Activated CD4-positive, alpha-beta T cell treated with anti-CD3 and anti-CD28 coated beads, Interleukin-2, amount 50 U/mL, for 16 hours (primary cell): Measurements from ENCODE around the gene PCDHB10.
A peak's percentile ranks its signal among the peaks of the same experiment; 100 is the strongest.
"Not testable (repeated sequence)": the region's sequence is repeated elsewhere in the genome, so short reads cannot be mapped to it uniquely, and the experiment has no call there.

Source experiments
- DNase-seq: peaks from one replicate; pipeline ENCODE4 v3.0.0-alpha.2; 2020

Gene PCDHB10

DNA sequence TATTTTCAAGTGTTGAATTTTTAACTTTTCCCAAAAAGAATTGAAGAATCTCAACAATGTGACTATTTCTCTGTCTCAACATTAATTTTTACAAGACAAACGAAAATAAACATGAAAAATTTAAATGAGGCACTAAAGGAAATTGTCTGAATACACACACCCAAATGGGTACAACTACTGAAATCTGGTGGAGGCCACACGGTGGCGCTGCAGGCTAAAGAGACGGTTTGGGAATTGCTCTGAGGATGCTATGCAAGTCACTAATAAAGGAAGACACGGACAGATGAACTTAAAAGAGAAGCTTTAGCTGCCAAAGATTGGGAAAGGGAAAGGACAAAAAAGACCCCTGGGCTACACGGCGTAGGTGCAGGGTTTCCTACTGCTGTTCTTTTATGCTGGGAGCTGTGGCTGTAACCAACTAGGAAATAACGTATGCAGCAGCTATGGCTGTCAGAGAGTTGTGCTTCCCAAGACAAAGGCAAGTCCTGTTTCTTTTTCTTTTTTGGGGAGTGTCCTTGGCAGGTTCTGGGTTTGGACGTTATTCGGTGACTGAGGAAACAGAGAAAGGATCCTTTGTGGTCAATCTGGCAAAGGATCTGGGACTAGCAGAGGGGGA lies at the start of gene PCDHB10:
Gene PCDHB10 (plus strand): TSS at position 244 of the 616 bp plus-strand sequence. CDS start 200 bp downstream, at position 444.
- DNase-seq: peak; percentile 9

DNA sequence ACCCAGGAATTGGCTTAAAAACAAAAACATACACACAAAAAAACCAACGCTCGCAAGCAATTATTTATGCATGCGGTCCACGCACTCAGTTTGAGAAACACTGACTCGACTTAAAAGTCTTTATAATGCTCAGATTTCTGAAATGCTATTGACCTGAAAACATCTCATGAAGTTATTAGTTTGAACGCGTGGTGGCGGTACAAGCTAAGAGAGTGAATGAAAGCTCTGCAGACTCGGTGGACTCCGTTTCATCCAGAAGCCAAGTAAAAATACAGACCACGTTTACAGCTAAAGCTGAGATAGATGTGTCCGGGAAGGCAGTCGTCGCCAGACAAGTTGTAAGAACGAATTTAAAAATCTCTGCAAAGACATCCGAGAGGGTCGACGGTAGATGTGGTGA lies 42.3 kb upstream of the PCDHB10 start, which contains the start of gene PCDHB6:
Gene PCDHB6 (plus strand): TSS at position 246 of the 400 bp plus-strand sequence. CDS start 201 bp downstream, outside the sequence.
- peak; percentile 8 for DNase-seq

DNA sequence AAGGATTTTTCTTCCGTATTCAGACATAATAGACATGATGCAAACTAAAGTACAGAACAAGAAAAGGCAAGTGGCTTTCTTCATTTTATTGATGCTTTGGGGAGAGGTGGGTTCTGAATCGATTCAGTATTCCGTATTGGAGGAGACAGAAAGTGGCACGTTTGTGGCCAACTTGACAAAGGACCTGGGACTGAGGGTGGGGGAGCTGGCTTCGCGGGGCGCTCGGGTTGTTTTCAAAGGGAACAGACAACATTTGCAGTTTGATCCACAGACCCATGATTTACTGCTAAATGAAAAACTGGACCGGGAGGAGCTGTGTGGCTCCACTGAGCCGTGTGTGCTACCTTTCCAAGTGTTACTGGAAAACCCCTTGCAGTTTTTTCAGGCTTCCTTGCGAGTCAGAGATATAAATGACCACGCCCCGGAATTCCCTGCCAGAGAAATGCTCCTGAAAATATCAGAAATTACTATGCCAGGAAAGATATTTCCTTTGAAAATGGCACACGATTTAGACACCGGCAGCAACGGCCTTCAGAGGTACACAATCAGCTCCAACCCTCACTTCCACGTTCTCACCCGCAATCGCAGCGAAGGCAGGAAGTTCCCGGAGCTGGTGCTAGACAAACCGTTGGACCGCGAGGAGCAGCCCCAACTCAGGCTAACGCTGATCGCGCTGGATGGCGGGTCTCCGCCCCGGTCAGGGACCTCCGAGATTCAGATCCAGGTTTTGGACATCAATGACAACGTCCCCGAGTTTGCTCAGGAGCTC lies 41.7 kb upstream of the PCDHB10 start:
- no peak for DNase-seq

DNA sequence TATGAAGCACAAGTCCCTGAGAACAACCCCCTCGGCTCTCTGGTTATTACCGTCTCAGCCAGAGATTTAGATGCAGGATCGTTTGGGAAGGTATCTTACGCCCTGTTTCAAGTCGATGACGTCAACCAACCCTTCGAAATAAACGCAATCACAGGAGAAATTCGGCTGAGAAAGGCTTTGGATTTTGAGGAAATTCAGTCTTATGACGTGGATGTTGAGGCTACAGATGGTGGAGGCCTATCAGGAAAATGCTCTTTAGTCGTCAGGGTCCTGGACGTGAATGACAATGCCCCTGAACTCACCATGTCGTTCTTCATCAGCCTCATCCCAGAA lies 41.2 kb upstream of the PCDHB10 start:
- DNase-seq: no peak

DNA sequence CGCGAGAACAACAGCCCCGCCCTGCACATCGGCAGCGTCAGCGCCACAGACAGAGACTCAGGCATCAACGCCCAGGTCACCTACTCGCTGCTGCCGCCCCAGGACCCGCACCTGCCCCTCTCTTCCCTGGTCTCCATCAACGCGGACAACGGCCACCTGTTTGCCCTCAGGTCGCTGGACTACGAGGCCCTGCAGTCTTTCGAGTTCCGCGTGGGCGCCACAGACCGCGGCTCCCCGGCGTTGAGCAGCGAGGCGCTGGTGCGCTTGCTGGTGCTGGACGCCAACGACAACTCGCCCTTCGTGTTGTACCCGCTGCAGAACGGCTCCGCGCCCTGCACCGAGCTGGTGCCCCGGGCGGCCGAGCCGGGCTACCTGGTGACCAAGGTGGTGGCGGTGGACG lies 40.5 kb upstream of the PCDHB10 start:
- DNase-seq: not testable (repeated sequence)

DNA sequence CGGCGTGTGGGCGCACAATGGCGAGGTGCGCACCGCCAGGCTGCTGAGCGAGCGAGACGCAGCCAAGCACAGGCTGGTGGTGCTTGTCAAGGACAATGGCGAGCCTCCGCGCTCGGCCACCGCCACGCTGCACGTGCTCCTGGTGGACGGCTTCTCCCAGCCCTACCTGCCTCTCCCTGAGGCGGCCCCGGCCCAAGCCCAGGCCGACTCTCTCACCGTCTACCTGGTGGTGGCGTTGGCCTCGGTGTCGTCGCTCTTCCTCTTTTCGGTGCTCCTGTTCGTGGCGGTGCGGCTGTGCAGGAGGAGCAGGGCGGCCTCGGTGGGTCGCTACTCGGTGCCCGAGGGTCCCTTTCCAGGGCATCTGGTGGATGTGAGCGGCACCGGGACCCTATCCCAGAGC lies 40.1 kb upstream of the PCDHB10 start:
- DNase-seq: not testable (repeated sequence)

DNA sequence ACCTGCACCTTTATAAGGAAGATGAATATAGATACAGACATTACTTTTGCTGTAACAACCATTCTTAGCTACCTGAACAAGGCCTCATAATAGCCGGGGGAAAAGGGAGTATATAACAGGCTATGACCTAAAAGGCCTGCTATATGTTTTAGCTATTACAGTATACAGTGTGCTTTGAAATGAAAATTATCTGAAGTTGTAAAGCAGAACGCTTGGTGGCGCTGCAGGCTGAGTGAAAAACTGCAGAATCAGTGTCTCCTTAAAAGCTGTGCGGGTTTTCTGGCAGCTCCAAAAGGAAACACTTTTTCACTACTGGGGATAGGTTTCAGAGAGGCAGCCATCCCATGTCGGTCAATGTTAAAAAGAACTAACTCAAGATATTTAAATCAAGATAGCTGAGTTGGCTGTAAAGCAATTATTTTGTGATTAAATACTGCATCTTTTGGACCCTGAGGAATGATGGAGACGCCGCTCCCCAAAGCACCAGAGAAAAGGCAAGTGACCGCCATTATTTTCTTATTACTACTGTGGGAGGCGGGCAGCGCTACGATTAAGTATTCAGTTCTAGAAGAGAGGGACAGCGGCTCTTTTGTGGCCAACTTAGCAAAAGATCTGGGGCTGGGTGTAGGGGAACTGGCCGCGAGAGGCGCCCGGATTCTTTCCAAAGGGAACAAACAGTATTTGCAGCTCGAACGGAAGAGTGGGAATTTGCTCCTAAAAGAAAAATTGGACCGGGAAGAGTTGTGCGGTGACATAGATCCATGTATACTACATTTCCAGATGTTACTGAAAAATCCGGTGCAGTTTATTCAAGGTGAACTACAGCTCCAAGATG lies 36.4 kb upstream of the PCDHB10 start:
- DNase-seq: no peak

DNA sequence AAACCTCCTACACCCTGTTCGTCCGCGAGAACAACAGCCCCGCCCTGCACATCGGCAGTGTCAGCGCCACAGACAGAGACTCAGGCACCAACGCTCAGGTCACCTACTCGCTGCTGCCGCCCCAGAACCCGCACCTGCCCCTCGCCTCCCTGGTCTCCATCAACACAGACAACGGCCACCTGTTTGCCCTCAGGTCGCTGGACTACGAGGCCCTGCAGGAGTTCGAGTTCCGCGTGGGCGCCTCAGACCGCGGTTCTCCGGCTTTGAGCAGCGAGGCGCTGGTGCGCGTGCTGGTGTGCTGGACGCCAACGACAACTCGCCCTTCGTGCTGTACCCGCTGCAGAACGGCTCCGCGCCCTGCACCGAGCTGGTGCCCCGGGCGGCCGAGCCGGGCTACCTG lies 34.8 kb upstream of the PCDHB10 start:
- not testable (repeated sequence) for DNase-seq

DNA sequence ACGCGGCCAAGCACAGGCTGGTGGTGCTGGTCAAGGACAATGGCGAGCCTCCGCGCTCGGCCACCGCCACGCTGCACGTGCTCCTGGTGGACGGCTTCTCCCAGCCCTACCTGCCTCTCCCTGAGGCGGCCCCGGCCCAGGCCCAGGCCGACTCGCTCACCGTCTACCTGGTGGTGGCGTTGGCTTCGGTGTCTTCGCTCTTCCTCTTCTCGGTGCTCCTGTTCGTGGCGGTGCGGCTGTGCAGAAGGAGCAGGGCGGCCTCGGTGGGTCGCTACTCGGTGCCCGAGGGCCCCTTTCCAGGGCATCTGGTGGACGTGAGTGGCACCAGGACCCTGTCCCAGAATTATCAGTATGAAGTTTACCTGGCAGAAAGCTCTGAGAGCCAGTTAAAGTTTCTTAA lies 34.3 kb upstream of the PCDHB10 start:
- DNase-seq: not testable (repeated sequence)

DNA sequence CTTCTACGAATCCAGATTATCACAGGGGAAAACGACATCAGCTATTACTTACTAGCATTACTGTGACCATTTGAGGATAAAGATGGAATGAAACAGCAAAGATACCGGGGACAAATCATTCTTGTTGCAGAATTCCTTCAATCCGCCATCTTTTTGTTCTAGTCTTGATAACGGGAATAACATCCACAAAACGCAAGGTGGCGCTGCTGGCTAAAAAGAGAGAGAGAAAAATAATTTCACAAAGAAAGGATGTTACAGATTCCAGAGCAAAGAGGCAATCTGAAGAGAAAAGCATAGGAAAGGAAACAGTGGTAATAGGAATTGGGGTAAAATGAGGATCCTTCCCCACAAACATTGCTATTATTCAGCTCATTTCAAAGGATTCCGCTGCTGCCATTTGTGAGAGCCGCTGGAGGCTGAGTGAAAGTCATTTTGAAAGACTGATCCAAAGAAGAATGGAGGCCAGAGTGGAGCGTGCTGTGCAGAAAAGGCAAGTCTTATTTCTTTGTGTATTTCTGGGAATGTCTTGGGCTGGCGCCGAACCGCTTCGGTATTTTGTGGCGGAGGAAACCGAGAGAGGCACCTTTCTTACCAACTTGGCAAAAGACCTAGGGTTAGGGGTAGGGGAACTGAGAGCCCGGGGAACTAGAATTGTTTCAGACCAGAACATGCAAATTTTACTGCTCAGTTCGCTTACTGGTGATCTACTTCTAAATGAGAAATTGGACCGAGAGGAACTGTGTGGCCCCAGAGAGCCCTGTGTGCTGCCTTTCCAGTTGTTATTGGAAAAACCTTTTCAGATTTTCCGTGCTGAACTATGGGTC lies 19.6 kb upstream of the PCDHB10 start, which contains the start of gene PCDHB7:
Gene PCDHB7 (plus strand): TSS at position 264 of the 824 bp plus-strand sequence. CDS start 192 bp downstream, at position 456.
- no peak for DNase-seq

DNA sequence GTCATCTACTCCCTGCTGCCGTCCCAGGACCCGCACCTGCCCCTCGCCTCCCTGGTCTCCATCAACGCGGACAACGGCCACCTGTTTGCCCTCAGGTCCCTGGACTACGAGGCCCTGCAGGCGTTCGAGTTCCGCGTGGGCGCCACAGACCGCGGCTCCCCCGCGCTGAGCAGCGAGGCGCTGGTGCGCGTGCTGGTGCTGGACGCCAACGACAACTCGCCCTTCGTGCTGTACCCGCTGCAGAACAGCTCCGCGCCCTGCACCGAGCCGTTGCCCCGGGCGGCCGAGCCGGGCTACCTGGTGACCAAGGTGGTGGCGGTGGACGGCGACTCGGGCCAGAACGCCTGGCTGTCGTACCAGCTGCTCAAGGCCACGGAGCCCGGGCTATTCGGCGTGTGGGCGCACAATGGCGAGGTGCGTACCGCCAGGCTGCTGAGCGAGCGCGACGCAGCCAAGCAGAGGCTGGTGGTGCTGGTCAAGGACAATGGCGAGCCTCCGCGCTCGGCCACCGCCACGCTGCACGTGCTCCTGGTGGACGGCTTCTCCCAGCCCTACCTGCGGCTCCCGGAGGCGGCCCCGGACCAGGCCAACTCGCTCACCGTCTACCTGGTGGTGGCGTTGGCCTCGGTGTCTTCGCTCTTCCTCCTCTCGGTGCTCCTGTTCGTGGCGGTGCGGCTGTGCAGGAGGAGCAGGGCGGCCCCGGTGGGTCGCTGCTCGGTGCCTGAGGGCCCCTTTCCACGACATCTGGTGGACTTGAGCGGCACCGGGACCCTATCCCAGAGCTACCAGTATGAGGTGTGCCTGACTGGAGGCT lies 17.7 kb upstream of the PCDHB10 start:
- DNase-seq: not testable (repeated sequence)

DNA sequence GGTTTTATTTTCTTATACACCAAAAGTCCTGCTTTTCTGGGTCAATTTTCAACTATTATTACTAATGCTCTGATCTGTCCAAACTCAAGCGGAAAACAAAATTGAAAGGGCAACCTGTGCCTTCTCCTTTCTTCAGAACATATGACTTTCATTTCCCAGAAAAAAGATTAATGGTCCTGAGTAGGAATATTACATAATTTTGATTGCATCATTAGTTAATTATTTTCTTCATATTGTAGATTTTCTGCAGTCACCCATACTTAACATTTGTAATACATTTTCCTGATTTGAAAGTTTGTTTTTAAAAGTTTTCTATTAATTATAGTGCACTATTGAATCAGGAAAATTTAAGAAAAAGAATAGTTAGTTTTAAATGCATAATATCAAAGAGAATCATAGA lies 16.2 kb upstream of the PCDHB10 start:
- no peak for DNase-seq

DNA sequence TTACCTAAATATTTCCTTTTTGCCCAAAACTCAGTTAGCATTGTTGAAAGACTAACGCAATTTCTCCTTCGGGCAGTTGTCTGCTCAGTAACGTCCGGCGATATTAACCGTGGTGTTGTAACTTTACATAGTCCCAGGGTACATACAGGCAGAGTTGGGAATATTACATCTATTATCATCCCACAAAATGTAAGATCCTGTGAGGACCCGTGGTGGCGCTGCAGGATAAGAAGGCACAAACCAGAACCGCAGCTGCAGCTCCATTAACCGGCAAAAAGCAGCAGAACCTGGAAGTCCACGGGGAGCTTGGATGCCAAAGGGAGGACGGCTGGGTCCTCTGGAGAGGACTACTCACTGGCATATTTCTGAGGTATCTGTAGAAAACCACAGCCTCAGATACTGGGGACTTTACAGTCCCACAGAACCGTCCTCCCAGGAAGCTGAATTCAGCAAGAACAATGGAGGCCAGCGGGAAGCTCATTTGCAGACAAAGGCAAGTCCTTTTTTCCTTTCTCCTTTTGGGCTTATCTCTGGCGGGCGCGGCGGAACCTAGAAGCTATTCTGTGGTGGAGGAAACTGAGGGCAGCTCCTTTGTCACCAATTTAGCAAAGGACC lies 14.5 kb upstream of the PCDHB10 start, which contains the start of gene PCDHB8:
Gene PCDHB8 (plus strand): TSS at position 214 of the 615 bp plus-strand sequence. CDS start 245 bp downstream, at position 459.
- DNase-seq: not testable (repeated sequence)

DNA sequence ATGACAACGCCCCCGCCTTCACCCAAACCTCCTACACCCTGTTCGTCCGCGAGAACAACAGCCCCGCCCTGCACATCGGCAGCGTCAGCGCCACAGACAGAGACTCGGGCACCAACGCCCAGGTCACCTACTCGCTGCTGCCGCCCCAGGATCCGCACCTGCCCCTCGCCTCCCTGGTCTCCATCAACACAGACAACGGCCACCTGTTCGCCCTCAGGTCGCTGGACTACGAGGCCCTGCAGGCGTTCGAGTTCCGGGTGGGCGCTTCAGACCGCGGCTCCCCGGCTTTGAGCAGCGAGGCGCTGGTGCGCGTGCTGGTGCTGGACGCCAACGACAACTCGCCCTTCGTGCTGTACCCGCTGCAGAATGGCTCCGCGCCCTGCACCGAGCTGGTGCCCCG lies 12.8 kb upstream of the PCDHB10 start:
- DNase-seq: not testable (repeated sequence)

DNA sequence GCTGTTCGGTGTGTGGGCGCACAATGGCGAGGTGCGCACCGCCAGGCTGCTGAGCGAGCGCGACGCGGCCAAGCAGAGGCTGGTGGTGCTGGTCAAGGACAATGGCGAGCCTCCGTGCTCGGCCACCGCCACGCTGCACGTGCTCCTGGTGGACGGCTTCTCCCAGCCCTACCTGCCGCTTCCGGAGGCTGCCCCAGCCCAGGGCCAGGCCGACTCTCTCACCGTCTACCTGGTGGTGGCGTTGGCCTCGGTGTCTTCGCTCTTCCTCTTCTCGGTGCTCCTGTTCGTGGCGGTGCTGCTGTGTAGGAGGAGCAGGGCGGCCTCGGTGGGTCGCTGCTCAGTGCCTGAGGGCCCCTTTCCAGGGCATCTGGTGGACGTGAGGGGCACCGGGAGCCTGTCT lies 12.3 kb upstream of the PCDHB10 start:
- not testable (repeated sequence) for DNase-seq

DNA sequence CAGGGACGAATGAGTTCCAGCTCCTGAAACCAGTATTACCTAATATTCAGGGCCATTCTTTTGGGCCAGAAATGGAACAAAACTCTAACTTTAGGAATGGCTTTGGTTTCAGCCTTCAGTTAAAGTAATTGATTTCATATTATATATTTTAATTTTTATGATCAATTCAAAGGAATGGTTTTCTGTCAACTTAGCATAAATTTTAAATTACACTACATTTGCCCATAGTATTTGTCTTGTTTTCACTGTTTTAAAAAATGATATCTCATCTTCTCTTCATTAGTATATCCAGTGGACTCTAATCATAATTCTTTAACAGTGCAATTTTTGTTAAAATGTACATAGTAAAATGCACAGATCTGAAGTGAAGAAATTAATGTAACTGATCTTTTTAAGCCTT lies 11.8 kb upstream of the PCDHB10 start:
- DNase-seq: no peak

DNA sequence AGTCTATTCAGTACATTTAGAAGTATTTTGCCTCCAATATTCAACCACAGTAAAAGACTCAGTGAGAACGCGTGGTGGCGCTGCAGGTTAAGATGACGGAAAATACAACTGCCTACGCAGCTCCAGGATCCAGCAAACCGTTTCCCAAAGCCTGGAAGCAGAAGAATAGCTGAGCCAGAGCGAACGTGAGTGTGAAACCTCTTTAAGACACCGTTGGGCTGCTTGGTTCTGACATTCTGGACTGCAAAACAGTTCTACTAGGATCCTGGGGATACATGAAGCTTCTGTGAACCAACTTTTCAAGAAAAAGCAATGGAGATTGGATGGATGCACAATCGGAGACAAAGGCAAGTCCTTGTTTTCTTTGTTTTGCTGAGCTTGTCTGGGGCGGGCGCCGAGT lies 9.9 kb upstream of the PCDHB10 start, which contains the start of gene PCDHB16:
Gene PCDHB16 (plus strand): TSS at position 140 of the 400 bp plus-strand sequence. CDS start 173 bp downstream, at position 313.
- no peak for DNase-seq

DNA sequence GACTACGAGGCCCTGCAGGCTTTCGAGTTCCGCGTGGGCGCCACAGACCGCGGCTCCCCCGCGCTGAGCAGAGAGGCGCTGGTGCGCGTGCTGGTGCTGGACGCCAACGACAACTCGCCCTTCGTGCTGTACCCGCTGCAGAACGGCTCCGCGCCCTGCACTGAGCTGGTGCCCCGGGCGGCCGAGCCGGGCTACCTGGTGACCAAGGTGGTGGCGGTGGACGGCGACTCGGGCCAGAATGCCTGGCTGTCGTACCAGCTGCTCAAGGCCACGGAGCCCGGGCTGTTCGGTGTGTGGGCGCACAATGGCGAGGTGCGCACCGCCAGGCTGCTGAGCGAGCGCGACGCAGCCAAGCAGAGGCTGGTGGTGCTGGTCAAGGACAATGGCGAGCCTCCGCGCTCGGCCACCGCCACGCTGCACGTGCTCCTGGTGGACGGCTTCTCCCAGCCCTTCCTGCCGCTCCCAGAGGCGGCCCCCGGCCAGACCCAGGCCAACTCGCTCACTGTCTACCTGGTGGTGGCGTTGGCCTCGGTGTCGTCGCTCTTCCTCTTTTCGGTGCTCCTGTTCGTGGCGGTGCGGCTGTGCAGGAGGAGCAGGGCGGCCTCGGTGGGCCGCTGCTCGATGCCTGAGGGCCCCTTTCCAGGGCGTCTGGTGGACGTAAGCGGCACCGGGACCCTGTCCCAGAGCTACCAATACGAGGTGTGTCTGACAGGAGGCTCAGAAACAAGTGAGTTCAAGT lies 7.9 kb upstream of the PCDHB10 start:
- not testable (repeated sequence) for DNase-seq

DNA sequence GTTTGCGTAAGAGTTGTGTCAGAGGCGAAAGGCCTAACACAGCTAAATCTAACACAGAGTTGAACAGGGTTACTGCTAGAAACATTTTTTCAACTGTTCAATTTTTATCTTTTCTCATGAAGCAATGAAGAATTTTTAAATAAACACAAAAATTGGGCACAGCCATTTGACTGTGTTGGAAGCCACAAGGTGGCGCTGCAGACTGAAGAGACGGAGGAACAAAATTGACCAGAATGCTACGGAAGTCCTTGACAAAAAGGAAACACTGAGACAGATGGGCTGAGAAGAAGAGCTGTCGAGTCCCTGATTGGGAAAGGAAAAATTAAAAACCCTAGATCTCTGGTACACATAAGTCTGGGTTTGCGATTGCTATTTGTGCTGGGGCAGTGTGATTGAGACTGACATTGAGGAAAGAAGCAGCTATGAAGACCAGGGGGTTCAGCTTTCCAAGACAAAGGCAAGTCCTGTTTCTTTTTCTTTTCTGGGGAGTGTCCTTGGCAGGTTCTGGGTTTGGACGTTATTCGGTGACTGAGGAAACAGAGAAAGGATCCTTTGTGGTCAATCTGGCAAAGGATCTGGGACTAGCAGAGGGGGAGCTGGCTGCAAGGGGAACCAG lies 5.1 kb upstream of the PCDHB10 start, which contains the start of gene PCDHB9:
Gene PCDHB9 (plus strand): TSS at position 265 of the 616 bp plus-strand sequence. CDS start 158 bp downstream, at position 423.
- peak; percentile 14 for DNase-seq
